HL-60 (cell line): ENCODE data around the gene EYS.

Experiments used
- CTCF ChIP-seq: IDR thresholded peaks from one replicate; pipeline ENCODE4 v1.5.1; 2011; ENCODE audit warnings: low read length, control low read depth, inconsistent platforms; ENCODE audit not compliant: insufficient read depth
- POLR2AphosphoS5 ChIP-seq: IDR thresholded peaks from 2 replicates; pipeline ENCODE4 v1.6.1; 2012; ENCODE audit warnings: low read depth
- REST ChIP-seq: IDR thresholded peaks from 2 replicates; pipeline ENCODE4 v1.6.1; 2012; ENCODE audit warnings: low read depth; ENCODE audit not compliant: insufficient replicate concordance

- TF ChIP-seq CTCF, result no peak
- TF ChIP-seq REST, result no peak
- no peak for TF ChIP-seq POLR2AphosphoS5
Measured at GRCh38 chr6:64250126-64250525, 1456.9 kb downstream of the EYS start.
